Stomach (tissue), 4 donors: ENCODE measurements around the gene TEAD4.

Source experiments
- CTCF ChIP-seq, 7 experiments: fragments of 450-650 bp in 4 of 7; fragments of 200-600 bp in 3 of 7; sonication (generic) in 3 of 7; IDR thresholded peaks; one replicate each; pipeline ENCODE4 v1.5.1; 2016 to 2019; ENCODE audit warnings: antibody characterized with exemption in 7 of 7, control low read depth in 2 of 7, mild to moderate bottlenecking in 1 of 7
- POLR2A ChIP-seq, 4 donors: fragments of 450-650 bp; IDR thresholded peaks; one replicate each; pipeline ENCODE4 v1.6.1; 2016; ENCODE audit warnings: antibody characterized with exemption in 4 of 4, control low read depth in 2 of 4, mild to moderate bottlenecking in 1 of 4, moderate library complexity in 1 of 4

DNA sequence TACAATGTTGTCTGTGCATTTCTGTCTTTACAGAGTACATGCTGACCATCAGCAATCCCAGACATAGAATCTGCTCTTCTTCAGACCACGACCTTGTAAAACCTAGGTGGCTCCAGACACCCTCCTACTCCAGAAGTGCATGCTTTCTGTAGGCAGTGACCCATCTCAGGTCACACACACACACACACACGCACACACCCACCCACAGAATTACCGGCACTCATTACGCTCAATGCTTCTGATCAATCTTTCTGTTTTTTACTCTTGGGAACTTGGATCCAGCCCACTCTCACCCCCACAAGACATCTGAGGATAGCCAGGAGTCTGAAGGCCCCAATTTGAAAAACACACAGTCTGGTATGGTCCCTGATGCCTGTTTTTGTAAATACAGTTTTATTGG is 110.5 kb downstream of the TEAD4 start:
- TF ChIP-seq CTCF (IDR thresholded peaks at IDR 0.05) (no peak), POLR2A (IDR thresholded peaks at IDR 0.05) (no peak)
